ENCODE results near the gene DEPDC5. TPM values are rescaled to one million over a fixed set of nuclear protein-coding genes. Genes with fewer than 3 reads are reported as not detected.
A peak's percentile ranks its signal among the peaks of the same experiment; 100 is the strongest.
"Not testable (repeated sequence)": the region's sequence is repeated elsewhere in the genome, so short reads cannot be mapped to it uniquely, and the experiment has no call there.

The DEPDC5 gene
- polyA plus RNA-seq (ENCODE audit: insufficient read length in 4 of 4) = 10 to 100 TPM; 14.5 to 18.6 (median 16.8) TPM

GRCh38 chr22:31753634-31754501, at the start of gene DEPDC5:
Gene DEPDC5, plus strand, starts transcription at chr22:31754019. Its CDS starts 903 bp downstream, at chr22:31754922.
- DNase-seq (ENCODE audit: low read depth in 4 of 4, low spot score in 2 of 4) = peak; percentile 88 to 96 (median 93)

- DNase-seq (ENCODE audit: low read depth in 4 of 4, low spot score in 2 of 4) = no peak
Observed at GRCh38 chr22:31707519-31707918, 46.3 kb upstream of the DEPDC5 start.

DNA sequence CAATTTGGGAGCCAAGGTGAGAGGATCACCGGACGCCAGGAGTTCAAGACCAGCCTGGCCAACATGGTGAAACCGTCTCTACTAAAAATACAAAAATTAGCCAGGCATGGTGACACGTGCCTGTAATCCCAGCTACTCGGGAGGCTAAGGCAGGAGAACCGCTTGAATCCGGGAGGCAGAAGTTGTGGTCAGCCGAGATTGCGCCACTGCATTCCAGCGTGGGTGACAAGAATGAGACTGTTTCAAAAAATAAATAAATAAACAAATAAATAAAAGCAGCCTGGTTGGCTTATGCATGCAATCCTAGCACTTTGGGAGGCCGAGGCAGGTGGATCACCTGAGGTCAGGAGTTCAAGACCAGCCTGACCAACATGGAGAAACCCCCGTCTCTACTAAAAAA, 42.6 kb upstream of the DEPDC5 start:
- DNase-seq (ENCODE audit: low read depth in 4 of 4, low spot score in 2 of 4) = not testable (repeated sequence)

GRCh38 chr22:31715147-31715778, 38.6 kb upstream of the DEPDC5 start:
- DNase-seq (ENCODE audit: low read depth in 4 of 4, low spot score in 2 of 4) = no peak

- DNase-seq (ENCODE audit: low read depth in 4 of 4, low spot score in 2 of 4) = no peak
Observed at GRCh38 chr22:31719850-31720471, 33.9 kb upstream of the DEPDC5 start.

DNA sequence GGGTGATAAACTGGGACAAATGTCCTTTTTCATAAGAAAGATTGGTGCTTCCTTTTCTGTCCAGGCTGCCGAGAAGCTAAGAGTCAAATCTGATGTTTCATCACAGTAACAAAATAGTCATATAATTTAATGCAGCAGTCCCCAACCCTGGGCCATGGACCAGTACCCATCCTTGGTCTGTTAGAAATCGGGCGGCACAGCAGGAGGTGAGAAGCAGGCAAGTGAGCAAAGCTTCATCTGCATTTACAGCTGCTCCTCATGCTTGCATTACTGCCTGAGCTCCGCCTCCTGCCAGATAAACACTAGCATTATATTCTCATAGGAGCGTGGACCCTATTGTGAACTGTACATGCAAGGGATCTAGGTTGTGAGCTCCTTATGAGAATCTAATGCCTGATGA, 30.1 kb upstream of the DEPDC5 start:
- DNase-seq (ENCODE audit: low read depth in 4 of 4, low spot score in 2 of 4) = no peak

DNA sequence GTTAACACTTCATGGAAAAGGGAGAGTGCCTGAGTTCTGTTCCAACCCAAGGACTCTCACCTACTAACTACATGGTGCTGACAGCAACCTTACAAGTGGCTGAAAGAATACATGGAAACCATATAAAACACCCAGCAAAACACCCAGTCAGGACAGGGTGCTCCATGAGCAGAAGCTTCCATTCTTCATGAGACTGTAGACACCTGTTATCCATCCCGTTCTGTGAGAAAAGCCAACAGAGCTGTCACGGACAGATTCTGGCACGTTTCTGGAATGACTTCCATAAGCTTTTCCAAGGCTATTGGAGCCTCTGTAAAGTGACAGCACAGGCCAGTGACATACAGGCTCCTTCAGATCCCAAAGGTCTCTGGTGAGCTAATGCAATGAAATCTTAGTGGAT, 27.1 kb upstream of the DEPDC5 start:
- DNase-seq (ENCODE audit: low read depth in 4 of 4, low spot score in 2 of 4) = no peak

- DNase-seq (ENCODE audit: low read depth in 4 of 4, low spot score in 2 of 4) = no peak
Observed at GRCh38 chr22:31728857-31729256, 25.0 kb upstream of the DEPDC5 start.

GRCh38 chr22:31730344-31730711, 23.5 kb upstream of the DEPDC5 start:
- no peak for DNase-seq (ENCODE audit: low read depth in 4 of 4, low spot score in 2 of 4)

DNA sequence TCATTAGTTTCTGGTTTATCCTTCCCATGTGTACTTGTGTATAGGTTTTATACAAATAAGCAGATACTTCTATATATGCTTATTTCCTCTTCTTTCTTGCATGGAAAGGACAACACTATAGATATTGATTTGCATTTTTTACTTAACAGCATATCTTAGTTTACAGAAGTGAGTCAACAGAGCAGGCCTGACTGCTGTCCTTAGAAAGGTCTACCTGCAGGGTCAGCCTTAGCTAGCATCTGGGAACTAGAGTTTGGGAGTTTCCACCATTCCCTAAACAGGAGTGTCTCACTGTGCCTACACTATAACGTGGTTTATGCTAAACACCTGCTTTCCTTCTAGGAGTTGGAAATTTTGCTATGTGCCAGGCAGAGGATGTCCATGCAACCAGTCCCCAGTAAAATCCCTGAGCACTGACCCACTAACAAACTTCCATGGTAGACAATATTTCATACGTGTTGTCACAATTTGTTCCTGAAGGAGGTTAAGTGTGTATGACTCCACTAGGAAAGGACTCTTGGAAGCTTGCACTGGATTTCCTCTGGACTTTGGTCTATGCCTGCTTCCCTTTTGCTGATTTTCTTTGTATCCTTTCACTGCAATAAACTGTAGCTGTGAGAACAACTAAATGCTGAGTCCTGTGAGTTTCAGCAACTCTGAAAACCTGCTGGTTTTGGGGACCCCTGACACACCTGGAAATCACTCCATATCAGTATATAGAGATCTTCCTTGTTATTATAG, 21.6 kb upstream of the DEPDC5 start:
- no peak for DNase-seq (ENCODE audit: low read depth in 4 of 4, low spot score in 2 of 4)

GRCh38 chr22:31733580-31734079, 20.2 kb upstream of the DEPDC5 start:
- DNase-seq (ENCODE audit: low read depth in 4 of 4, low spot score in 2 of 4) = no peak

DNA sequence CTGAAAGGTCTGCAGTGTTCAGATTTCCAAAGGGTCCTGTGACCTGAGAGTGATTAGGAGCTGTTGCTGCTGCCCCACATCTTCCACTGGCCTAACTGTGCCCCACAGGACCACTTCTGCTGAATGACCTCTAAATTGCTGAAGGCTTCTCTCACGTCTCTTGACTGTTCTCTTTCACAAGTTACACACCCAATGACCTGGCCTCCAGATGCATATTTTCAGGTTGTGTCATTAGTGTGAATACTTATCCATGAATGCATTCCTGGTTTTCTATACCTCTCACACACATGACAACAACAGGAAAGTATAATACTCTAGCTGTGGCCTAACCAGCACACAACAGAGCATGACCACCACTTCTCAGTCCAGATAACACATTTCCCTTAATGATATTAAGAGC, 19.3 kb upstream of the DEPDC5 start:
- no peak for DNase-seq (ENCODE audit: low read depth in 4 of 4, low spot score in 2 of 4)

- DNase-seq (ENCODE audit: low read depth in 4 of 4, low spot score in 2 of 4) = no peak
Observed at GRCh38 chr22:31736458-31736857, 17.4 kb upstream of the DEPDC5 start.

DNA sequence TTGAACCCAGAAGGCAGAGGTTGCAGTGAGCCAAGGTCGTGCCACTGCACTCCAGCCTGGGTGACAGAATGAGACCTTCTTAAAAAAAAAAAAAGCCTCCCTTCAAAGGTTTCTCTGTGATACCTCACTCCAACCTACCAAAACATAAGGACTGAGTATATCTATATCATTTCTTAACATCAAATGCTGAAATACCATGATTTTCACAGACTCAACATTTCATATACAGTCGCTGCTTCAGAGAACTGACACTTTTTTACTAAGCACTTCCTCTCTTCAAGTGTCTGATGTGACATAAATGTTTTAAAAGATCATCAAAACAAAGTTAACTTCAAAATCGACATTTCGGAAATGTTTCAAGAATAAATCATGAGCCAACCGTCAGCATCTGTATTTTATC, 15.9 kb upstream of the DEPDC5 start:
- DNase-seq (ENCODE audit: low read depth in 4 of 4, low spot score in 2 of 4) = no peak

- DNase-seq (ENCODE audit: low read depth in 4 of 4, low spot score in 2 of 4) = no peak
Observed at GRCh38 chr22:31738566-31738965, 15.3 kb upstream of the DEPDC5 start.

DNA sequence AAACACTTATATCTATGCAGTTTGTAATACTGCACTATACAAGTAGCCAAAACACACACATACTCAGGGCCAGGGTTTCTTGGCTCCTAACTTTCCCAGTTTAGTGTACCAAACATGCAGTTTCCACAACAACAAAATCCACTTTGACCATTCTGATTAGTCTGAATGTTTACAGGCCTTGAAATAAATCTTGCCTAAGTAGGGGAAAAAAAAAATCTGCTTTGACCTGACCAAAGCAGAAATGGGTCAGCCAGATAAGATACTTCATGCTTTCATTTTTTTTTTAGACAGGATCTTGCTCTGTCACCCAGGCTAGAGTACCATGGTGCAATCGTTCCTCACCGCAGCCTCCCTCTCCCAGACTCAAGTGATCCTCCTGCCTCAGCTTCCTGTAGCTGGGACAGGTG, 14.0 kb upstream of the DEPDC5 start:
- no peak for DNase-seq (ENCODE audit: low read depth in 4 of 4, low spot score in 2 of 4)

DNA sequence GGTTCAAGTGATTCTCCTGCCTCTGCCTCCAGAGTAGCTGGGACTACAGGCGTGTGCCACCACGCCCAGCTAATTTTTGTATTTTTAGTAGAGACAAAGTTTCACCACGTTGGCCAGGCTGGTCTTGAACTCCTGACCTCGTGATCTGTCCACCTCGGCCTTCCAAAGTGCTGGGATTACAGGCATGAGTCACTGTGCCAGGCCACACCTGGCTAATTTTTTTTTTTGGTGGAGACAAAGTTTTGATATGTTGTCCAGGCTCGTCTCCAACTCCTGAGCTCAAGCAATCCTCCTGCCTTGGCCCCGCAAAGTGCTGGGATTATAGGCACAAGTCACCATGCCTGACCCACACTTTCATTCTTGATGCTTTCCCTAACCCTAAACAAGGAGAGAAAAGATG, 13.5 kb upstream of the DEPDC5 start:
- DNase-seq (ENCODE audit: low read depth in 4 of 4, low spot score in 2 of 4) = not testable (repeated sequence)

DNA sequence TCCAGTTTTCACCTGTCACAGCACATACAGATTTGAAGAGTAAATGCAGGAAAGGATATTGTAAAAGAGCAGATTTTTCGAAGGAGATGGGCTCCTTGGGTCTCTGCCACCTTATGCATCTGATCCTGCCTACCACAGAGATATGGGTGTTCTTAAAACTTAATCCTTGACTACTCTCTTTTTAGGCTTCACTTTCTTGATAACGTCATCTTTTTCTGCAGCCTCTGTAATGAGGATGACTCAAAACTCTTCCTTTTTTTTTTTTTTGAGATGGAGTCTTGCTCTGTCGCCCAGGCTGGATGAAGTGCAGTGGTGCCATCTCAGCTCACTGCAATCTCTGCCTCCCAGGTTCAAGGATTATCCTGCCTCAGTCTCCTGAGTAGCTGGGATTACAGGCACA, 11.7 kb upstream of the DEPDC5 start:
- no peak for DNase-seq (ENCODE audit: low read depth in 4 of 4, low spot score in 2 of 4)

GRCh38 chr22:31742682-31743081, 11.1 kb upstream of the DEPDC5 start:
- no peak for DNase-seq (ENCODE audit: low read depth in 4 of 4, low spot score in 2 of 4)

GRCh38 chr22:31743871-31744270, 9.9 kb upstream of the DEPDC5 start:
- no peak for DNase-seq (ENCODE audit: low read depth in 4 of 4, low spot score in 2 of 4)

GRCh38 chr22:31747441-31747840, 6.4 kb upstream of the DEPDC5 start:
- no peak for DNase-seq (ENCODE audit: low read depth in 4 of 4, low spot score in 2 of 4)

Measured in left renal cortex interstitium (tissue), 4 donors.